ENCODE data around the gene CADPS2.

The CADPS2 gene

GRCh38 chr7:122482212-122482611 is 404.0 kb downstream of the CADPS2 start:
- no peak for DNase-seq (ENCODE audit: low spot score)
- TF ChIP-seq, protein P1, sequence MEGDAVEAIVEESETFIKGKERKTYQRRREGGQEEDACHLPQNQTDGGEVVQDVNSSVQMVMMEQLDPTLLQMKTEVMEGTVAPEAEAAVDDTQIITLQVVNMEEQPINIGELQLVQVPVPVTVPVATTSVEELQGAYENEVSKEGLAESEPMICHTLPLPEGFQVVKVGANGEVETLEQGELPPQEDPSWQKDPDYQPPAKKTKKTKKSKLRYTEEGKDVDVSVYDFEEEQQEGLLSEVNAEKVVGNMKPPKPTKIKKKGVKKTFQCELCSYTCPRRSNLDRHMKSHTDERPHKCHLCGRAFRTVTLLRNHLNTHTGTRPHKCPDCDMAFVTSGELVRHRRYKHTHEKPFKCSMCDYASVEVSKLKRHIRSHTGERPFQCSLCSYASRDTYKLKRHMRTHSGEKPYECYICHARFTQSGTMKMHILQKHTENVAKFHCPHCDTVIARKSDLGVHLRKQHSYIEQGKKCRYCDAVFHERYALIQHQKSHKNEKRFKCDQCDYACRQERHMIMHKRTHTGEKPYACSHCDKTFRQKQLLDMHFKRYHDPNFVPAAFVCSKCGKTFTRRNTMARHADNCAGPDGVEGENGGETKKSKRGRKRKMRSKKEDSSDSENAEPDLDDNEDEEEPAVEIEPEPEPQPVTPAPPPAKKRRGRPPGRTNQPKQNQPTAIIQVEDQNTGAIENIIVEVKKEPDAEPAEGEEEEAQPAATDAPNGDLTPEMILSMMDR (IDR thresholded peaks at IDR 0.05; ENCODE audit: extremely low read depth, insufficient read depth, missing control alignments) = no peak
- in situ Hi-C loops (cut with MboI; ENCODE audit: low pct_unique_long_range_greater_than_20kb, low sequenced_read_pairs, unreplicated experiment) = no loop called here

GRCh38 chr7:122470859-122471258 is 415.4 kb downstream of the CADPS2 start:
- TF ChIP-seq, protein P1 (IDR thresholded peaks at IDR 0.05; ENCODE audit: extremely low read depth, insufficient read depth, missing control alignments) = no peak
- DNase-seq (ENCODE audit: low spot score) = no peak
- in situ Hi-C loops (cut with MboI; ENCODE audit: low pct_unique_long_range_greater_than_20kb, low sequenced_read_pairs, unreplicated experiment) = no loop called here

DNA sequence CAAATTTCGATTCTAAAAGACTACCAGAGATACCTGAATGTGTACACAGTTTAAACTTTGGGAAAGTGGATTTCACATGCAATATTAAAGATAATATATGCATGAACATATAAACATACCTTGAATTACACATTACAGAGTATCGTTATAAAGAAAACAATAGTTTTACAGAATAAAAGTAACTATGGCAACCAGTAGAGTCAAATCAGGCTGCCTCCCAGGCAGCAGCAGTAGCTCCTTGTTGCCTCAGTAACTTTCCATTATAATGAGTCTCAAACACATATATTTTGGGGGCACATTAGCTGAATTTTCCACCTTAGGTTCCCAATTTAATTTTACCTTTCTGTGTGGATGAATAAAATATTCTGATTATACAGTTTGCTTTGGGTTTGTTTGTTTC is 417.3 kb downstream of the CADPS2 start:
- no peak for DNase-seq (ENCODE audit: low spot score)
- TF ChIP-seq, protein P1 (IDR thresholded peaks at IDR 0.05; ENCODE audit: extremely low read depth, insufficient read depth, missing control alignments) = no peak
- in situ Hi-C loops (cut with MboI; ENCODE audit: low pct_unique_long_range_greater_than_20kb, low sequenced_read_pairs, unreplicated experiment) = no loop called here

DNA sequence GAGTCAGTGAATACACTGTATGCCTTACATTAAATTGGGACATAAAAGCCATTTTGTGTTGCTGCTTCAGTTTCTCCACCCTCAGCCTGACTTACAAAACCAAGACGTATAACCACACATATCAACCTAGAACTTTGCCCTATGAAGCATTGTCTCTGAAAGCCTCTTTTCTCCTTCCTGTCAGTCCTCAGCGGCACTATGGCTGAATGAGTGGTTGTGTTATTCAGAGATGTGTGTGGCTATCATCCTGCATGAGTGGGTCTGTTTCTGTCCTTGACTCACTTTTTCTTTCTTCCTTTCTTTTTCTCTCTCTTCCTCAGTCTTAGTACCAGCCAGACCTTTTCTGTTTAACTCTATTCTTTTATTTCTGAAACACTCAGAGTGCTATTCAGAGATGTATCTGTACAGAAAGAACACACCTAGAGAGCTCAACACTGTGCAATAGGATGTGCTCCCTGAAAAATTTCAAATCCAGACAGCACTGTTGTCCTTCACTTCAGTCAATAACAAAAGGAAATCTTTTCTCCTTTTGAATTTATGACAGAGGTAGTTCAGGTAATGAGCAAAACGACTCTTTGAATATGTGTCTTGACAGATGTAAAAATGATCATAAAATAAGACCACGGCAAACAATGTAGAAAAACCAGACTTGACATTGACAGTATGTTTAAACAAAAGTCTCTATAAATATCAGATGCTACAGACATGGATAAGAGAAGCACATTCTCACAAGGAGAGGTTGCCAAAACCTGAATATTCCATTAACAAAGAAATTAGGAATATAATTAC is 418.4 kb downstream of the CADPS2 start:
- TF ChIP-seq, protein P1 (IDR thresholded peaks at IDR 0.05; ENCODE audit: extremely low read depth, insufficient read depth, missing control alignments) = no peak
- in situ Hi-C loops (cut with MboI; ENCODE audit: low pct_unique_long_range_greater_than_20kb, low sequenced_read_pairs, unreplicated experiment) = no loop called here
- no peak for DNase-seq (ENCODE audit: low spot score)

- TF ChIP-seq, protein P1 (IDR thresholded peaks at IDR 0.05; ENCODE audit: extremely low read depth, insufficient read depth, missing control alignments) = no peak
- in situ Hi-C loops (cut with MboI; ENCODE audit: low pct_unique_long_range_greater_than_20kb, low sequenced_read_pairs, unreplicated experiment) = no loop called here
- DNase-seq (ENCODE audit: low spot score) = no peak
Observed at GRCh38 chr7:122465296-122465695, 421.0 kb downstream of the CADPS2 start.

GRCh38 chr7:122463631-122464030 is 422.6 kb downstream of the CADPS2 start:
- in situ Hi-C loops (cut with MboI; ENCODE audit: low pct_unique_long_range_greater_than_20kb, low sequenced_read_pairs, unreplicated experiment) = no loop called here
- no peak for DNase-seq (ENCODE audit: low spot score)
- TF ChIP-seq, protein P1 (IDR thresholded peaks at IDR 0.05; ENCODE audit: extremely low read depth, insufficient read depth, missing control alignments) = no peak
